ENCODE measurements around the gene FMR1NB.

FMR1NB gene

GRCh38 chrX:148070504-148070877, 89.4 kb downstream of the FMR1NB start:
- no peak for DNase-seq (ENCODE audit: low read depth)
